ENCODE data around the gene NRP2. TPM values are rescaled to one million over a fixed set of nuclear protein-coding genes. Genes with fewer than 3 reads are reported as not detected.

Gene NRP2
- total RNA-seq, 2 donors from 2014 or later: 69.7 to 92.4 TPM

- H3K9me3 Mint-ChIP-seq: no peaks in the 10 kb centered on the region
- Histone ChIP-seq H3K9me3 (ENCODE audit: control insufficient read depth, low read length) (no peaks in the 10 kb centered on the region), H3K27ac (ENCODE audit: low read depth, low read length) (no peak overlapping the region), H3K36me3 (ENCODE audit: control insufficient read depth, insufficient read depth, low read length) (peaks cover 79% of the 10 kb centered on the region), H3K27me3 (ENCODE audit: control insufficient read depth, insufficient read depth, low read length, poor library complexity, severe bottlenecking) (no peaks in the 10 kb centered on the region), H3K9ac (ENCODE audit: extremely low read depth, low read length, poor library complexity, severe bottlenecking) (no peak overlapping the region), H3K4me1 (ENCODE audit: control insufficient read depth, insufficient read depth, low read length) (no peaks in the 10 kb centered on the region), H3K4me3 (ENCODE audit: low read length) (no peak overlapping the region)
- 90 to 94% methylated on average over 2 to 6 of the region's 6 CpGs for WGBS, 2 experiments (ENCODE audit: insufficient coverage in 1 of 2, insufficient read length in 1 of 2)
- no peak overlapping the region for H3K4me3 Mint-ChIP-seq
- no peak overlapping the region for H3K27ac Mint-ChIP-seq
- DNase-seq: no peak
- peaks cover 18% of the 10 kb centered on the region for H3K4me1 Mint-ChIP-seq
- H3K27me3 Mint-ChIP-seq (ENCODE audit: insufficient read depth): no peaks in the 10 kb centered on the region
- no peak for TF ChIP-seq CTCF (conservative IDR thresholded peaks at IDR 0.05)
- H3K36me3 Mint-ChIP-seq (ENCODE audit: low read depth): peaks cover 69% of the 10 kb centered on the region
These were observed 72.1 kb downstream of the NRP2 start for GRCh38 chr2:205754285-205754923.

GRCh38 chr2:205754924-205755321, 72.6 kb downstream of the NRP2 start:
- H3K9me3 ChIP-seq (ENCODE audit: control insufficient read depth, low read length): no peaks in the 10 kb centered on the region
- peaks cover 18% of the 10 kb centered on the region for H3K4me1 Mint-ChIP-seq
- H3K27me3 Mint-ChIP-seq (ENCODE audit: insufficient read depth): no peaks in the 10 kb centered on the region
- TF ChIP-seq CTCF (conservative IDR thresholded peaks at IDR 0.05): no peak
- no peaks in the 10 kb centered on the region for H3K4me1 ChIP-seq (ENCODE audit: control insufficient read depth, insufficient read depth, low read length)
- H3K9ac ChIP-seq (ENCODE audit: extremely low read depth, low read length, poor library complexity, severe bottlenecking): no peak overlapping the region
- H3K27ac ChIP-seq (ENCODE audit: low read depth, low read length): no peak overlapping the region
- 84 to 89% methylated on average over 4 of the region's 5 CpGs for WGBS, 2 experiments (ENCODE audit: insufficient coverage in 1 of 2, insufficient read length in 1 of 2)
- H3K4me3 Mint-ChIP-seq: no peak overlapping the region
- H3K9me3 Mint-ChIP-seq: no peaks in the 10 kb centered on the region
- H3K36me3 ChIP-seq (ENCODE audit: control insufficient read depth, insufficient read depth, low read length): peaks cover 81% of the 10 kb centered on the region
- H3K4me3 ChIP-seq (ENCODE audit: low read length): no peak overlapping the region
- DNase-seq: no peak
- H3K36me3 Mint-ChIP-seq (ENCODE audit: low read depth): peaks cover 64% of the 10 kb centered on the region
- no peak overlapping the region for H3K27ac Mint-ChIP-seq
- no peaks in the 10 kb centered on the region for H3K27me3 ChIP-seq (ENCODE audit: control insufficient read depth, insufficient read depth, low read length, poor library complexity, severe bottlenecking)

GRCh38 chr2:205755923-205756322, 73.6 kb downstream of the NRP2 start:
- Histone ChIP-seq H3K9ac (ENCODE audit: extremely low read depth, low read length, poor library complexity, severe bottlenecking) (no peak overlapping the region), H3K4me1 (ENCODE audit: control insufficient read depth, insufficient read depth, low read length) (no peaks in the 10 kb centered on the region), H3K9me3 (ENCODE audit: control insufficient read depth, low read length) (no peaks in the 10 kb centered on the region), H3K36me3 (ENCODE audit: control insufficient read depth, insufficient read depth, low read length) (peaks cover 80% of the 10 kb centered on the region), H3K4me3 (ENCODE audit: low read length) (no peak overlapping the region), H3K27ac (ENCODE audit: low read depth, low read length) (no peak overlapping the region), H3K27me3 (ENCODE audit: control insufficient read depth, insufficient read depth, low read length, poor library complexity, severe bottlenecking) (no peaks in the 10 kb centered on the region)
- no peaks in the 10 kb centered on the region for H3K9me3 Mint-ChIP-seq
- no peaks in the 10 kb centered on the region for H3K27me3 Mint-ChIP-seq (ENCODE audit: insufficient read depth)
- no peak for DNase-seq
- WGBS, 2 experiments (ENCODE audit: insufficient coverage in 1 of 2, insufficient read length in 1 of 2): 84 to 93% methylated on average over 3 of the region's 3 CpGs
- H3K4me3 Mint-ChIP-seq: no peak overlapping the region
- no peak for TF ChIP-seq CTCF (conservative IDR thresholded peaks at IDR 0.05)
- no peak overlapping the region for H3K27ac Mint-ChIP-seq
- peaks cover 18% of the 10 kb centered on the region for H3K4me1 Mint-ChIP-seq
- H3K36me3 Mint-ChIP-seq (ENCODE audit: low read depth): peaks cover 54% of the 10 kb centered on the region

All from endodermal cell (in vitro differentiated cells).